ENCODE data around the gene CNTNAP2. TPM values are rescaled to one million over a fixed set of nuclear protein-coding genes. Genes with fewer than 3 reads are reported as not detected.

CNTNAP2 gene
- total RNA-seq, 1 experiment from 2014 or later = 60.0 TPM

DNA sequence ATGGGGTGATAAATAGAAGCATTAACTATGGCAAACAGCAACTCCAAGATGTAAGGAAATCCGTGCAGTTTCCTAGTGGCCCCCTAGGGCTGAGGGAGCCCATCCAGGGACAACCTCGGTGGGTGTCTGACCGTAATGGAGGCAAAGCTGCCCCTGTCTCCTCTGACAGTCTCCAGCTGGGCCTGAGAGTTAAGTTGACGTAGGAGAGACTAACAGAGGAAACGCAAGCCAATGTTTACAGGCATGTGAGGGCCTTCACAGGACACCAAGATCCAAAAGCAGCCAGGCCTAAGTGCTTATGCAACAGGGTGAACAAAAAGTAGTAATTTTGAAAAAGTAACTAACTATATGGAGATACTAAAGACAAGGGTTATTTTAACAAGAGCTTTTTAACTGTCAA is 2144.0 kb downstream of the CNTNAP2 start:
- H3K4me3 ChIP-seq (ENCODE audit: low read depth, low read length, poor library complexity, severe bottlenecking) = no peak overlapping the region
- H3K4me1 ChIP-seq (ENCODE audit: insufficient read depth, low read length, poor library complexity, severe bottlenecking) = peaks cover 5% of the 10 kb centered on the region
- no peaks in the 10 kb centered on the region for H3K36me3 ChIP-seq (ENCODE audit: insufficient read depth, low read length, poor library complexity, severe bottlenecking)
- CTCF ChIA-PET = no interaction called here
- no peak for TF ChIP-seq EZH2 (IDR thresholded peaks at IDR 0.05; ENCODE audit: borderline replicate concordance, low read depth, low read length, poor library complexity, severe bottlenecking)
- TF ChIP-seq CTCF (conservative IDR thresholded peaks at IDR 0.05; ENCODE audit: low read depth, low read length) = no peak
- BruUV-seq (replicated peaks) = no TSS peak
- no peaks in the 10 kb centered on the region for H3K27me3 ChIP-seq (replicated peaks; ENCODE audit: insufficient read depth, low read depth, low read length, poor library complexity)
- H3K27ac ChIP-seq (ENCODE audit: low read depth, low read length, poor library complexity, severe bottlenecking) = no peak overlapping the region
- no peak for DNase-seq (ENCODE audit: low spot score)
- intact Hi-C loops (cut with micrococcal nuclease; ENCODE audit: unreplicated experiment) = loop anchor here (10.0 kb wide), 1 partner anchor 264 kb away; no protein-coding TSS in a partner anchor
- H3K9me3 ChIP-seq (ENCODE audit: low read depth, low read length, poor library complexity, severe bottlenecking) = no peaks in the 10 kb centered on the region
- POLR2A ChIA-PET (ENCODE audit: low non-redundant PET) = no interaction called here

GRCh38 chr7:148261523-148261922 is 2144.9 kb downstream of the CNTNAP2 start:
- ChIA-PET CTCF (no interaction called here), POLR2A (ENCODE audit: low non-redundant PET) (no interaction called here)
- Histone ChIP-seq H3K4me1 (ENCODE audit: insufficient read depth, low read length, poor library complexity, severe bottlenecking) (peaks cover 5% of the 10 kb centered on the region), H3K36me3 (ENCODE audit: insufficient read depth, low read length, poor library complexity, severe bottlenecking) (no peaks in the 10 kb centered on the region), H3K4me3 (ENCODE audit: low read depth, low read length, poor library complexity, severe bottlenecking) (no peak overlapping the region), H3K9me3 (ENCODE audit: low read depth, low read length, poor library complexity, severe bottlenecking) (no peaks in the 10 kb centered on the region), H3K27me3 (replicated peaks; ENCODE audit: insufficient read depth, low read depth, low read length, poor library complexity) (no peaks in the 10 kb centered on the region), H3K27ac (ENCODE audit: low read depth, low read length, poor library complexity, severe bottlenecking) (no peak overlapping the region)
- BruUV-seq (replicated peaks) = no TSS peak
- intact Hi-C loops (cut with micrococcal nuclease; ENCODE audit: unreplicated experiment) = loop anchor here (10.0 kb wide), 1 partner anchor 263 kb away; no protein-coding TSS in a partner anchor
- no peak for DNase-seq (ENCODE audit: low spot score)
- TF ChIP-seq EZH2 (IDR thresholded peaks at IDR 0.05; ENCODE audit: borderline replicate concordance, low read depth, low read length, poor library complexity, severe bottlenecking) = no peak
- no peak for TF ChIP-seq CTCF (conservative IDR thresholded peaks at IDR 0.05; ENCODE audit: low read depth, low read length)

- Histone ChIP-seq H3K36me3 (ENCODE audit: insufficient read depth, low read length, poor library complexity, severe bottlenecking) (no peaks in the 10 kb centered on the region), H3K9me3 (ENCODE audit: low read depth, low read length, poor library complexity, severe bottlenecking) (no peaks in the 10 kb centered on the region), H3K4me3 (ENCODE audit: low read depth, low read length, poor library complexity, severe bottlenecking) (peak overlapping the region; percentile 17), H3K27ac (ENCODE audit: low read depth, low read length, poor library complexity, severe bottlenecking) (no peak overlapping the region), H3K4me1 (ENCODE audit: insufficient read depth, low read length, poor library complexity, severe bottlenecking) (peaks cover 5% of the 10 kb centered on the region), H3K27me3 (replicated peaks; ENCODE audit: insufficient read depth, low read depth, low read length, poor library complexity) (no peaks in the 10 kb centered on the region)
- ChIA-PET CTCF (interaction anchor here (1.0 to 1.6 kb wide), 3 partner anchors 20 to 701 kb away, joined by 3 to 5 read pairs (median 3); no protein-coding TSS in a partner anchor), POLR2A (ENCODE audit: low non-redundant PET) (no interaction called here)
- no TSS peak for BruUV-seq (replicated peaks)
- intact Hi-C loops (cut with micrococcal nuclease; ENCODE audit: unreplicated experiment) = loop anchor here (10.0 kb wide), 1 partner anchor 263 kb away; no protein-coding TSS in a partner anchor
- no peak for DNase-seq (ENCODE audit: low spot score)
- TF ChIP-seq EZH2 (IDR thresholded peaks at IDR 0.05; ENCODE audit: borderline replicate concordance, low read depth, low read length, poor library complexity, severe bottlenecking) = no peak
Measured at GRCh38 chr7:148261996-148262688, 2145.5 kb downstream of the CNTNAP2 start.
